Esophagus squamous epithelium (tissue), 5 donors: Measurements from ENCODE around the gene SMYD3. TPM values are rescaled to one million over a fixed set of nuclear protein-coding genes. Genes with fewer than 3 reads are reported as not detected.

ENCODE experiments used
- DNase-seq: peaks from one replicate; lab custom pipeline; 2025; lab: John Stamatoyannopoulos, UW
- H3K27ac ChIP-seq, 4 donors: fragments of 200-600 bp; sonication (generic); one replicate each; pipeline ENCODE4 v1.5.1; 2016 to 2019; ENCODE audit warnings: mild to moderate bottlenecking in 1 of 4
- H3K27me3 ChIP-seq, 4 donors: fragments of 200-600 bp; sonication (generic); 1 replicate in 3 of 4; 2 replicates in 1 of 4; pipeline versions ENCODE4 v1.5.1 to v1.6.0; 2017 to 2021; ENCODE audit warnings: antibody characterized with exemption in 1 of 4
- H3K36me3 ChIP-seq, 3 donors: fragments of 200-600 bp; sonication (generic); one replicate each; pipeline ENCODE4 v1.5.1; 2016 to 2019
- H3K4me1 ChIP-seq, 3 donors: fragments of 200-600 bp; sonication (generic); one replicate each; pipeline ENCODE4 v1.5.1; 2017 to 2019
- H3K4me3 ChIP-seq, 4 donors: fragments of 200-600 bp; sonication (generic); 1 replicate in 3 of 4; 2 replicates in 1 of 4; pipeline ENCODE4 v1.5.1; 2016 to 2019; ENCODE audit warnings: mild to moderate bottlenecking in 2 of 4, moderate library complexity in 1 of 4
- H3K9me3 ChIP-seq, 3 donors: fragments of 200-600 bp; sonication (generic); one replicate each; pipeline ENCODE4 v1.5.1; 2016 to 2019
- CTCF ChIP-seq, 6 experiments: fragments of 450-650 bp in 4 of 6; fragments of 200-600 bp in 2 of 6; sonication (generic) in 2 of 6; IDR thresholded peaks; one replicate each; pipeline ENCODE4 v1.5.1; 2016 to 2019; ENCODE audit warnings: antibody characterized with exemption in 6 of 6, mild to moderate bottlenecking in 4 of 6, moderate library complexity in 4 of 6
- POLR2A ChIP-seq, 4 donors: fragments of 450-650 bp; IDR thresholded peaks; one replicate each; pipeline ENCODE4 v1.6.1; 2017; ENCODE audit warnings: antibody characterized with exemption in 4 of 4, mild to moderate bottlenecking in 4 of 4, moderate library complexity in 3 of 4
- WGBS, 2 donors: methylation state at CpG; one replicate each; pipeline ENCODE4 v1.1.5; 2018; 5-methylcytosine and 5-hydroxymethylcytosine counted together
- intact Hi-C: fragments of 100-400 bp; cut with DNase I; formaldehyde crosslinking; loops from one replicate; pipeline ENCODE4 v1.15.0; 2022
- total RNA-seq, 4 donors: library from RNA; depleted of rRNA; stranded (reverse); fragments of >200 nt; gene quantifications; one replicate each; pipeline ENCODE4 v1.1.0, GENCODE V29; 2016
- donor health status: DM: yes; HTN: yes; CAD: no.

SMYD3 gene
- total RNA-seq, 4 donors from 2014 or later, result 8.4 to 15.8 (median 11.5) TPM

DNA sequence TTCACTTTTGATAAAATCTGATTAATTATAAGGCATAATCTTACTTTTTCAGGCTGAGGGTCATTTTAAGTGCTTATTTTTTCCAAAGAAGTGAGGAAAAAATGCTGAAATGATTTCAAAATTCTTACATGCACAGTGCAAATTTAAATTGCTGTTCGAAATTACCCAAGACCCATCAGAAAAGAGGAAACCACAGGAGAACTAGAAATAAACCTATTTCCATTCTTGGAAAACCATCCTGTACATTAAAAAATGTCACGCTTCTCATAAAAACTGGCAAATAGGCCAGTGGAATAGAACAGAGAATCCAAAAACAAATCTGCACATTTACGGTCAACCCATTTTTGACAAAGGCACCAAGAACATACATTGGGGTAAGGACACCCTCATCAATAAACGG lies 414.9 kb downstream of the SMYD3 start:
- H3K36me3 ChIP-seq, result no peaks in the 10 kb centered on the region
- DNase-seq, result no peak
- 84 to 85% methylated on average over 4 of the region's 4 CpGs for WGBS, 2 donors
- H3K27me3 ChIP-seq, result no peaks in the 10 kb centered on the region
- no peak overlapping the region for H3K4me3 ChIP-seq
- no peak overlapping the region for H3K27ac ChIP-seq
- no peaks in the 10 kb centered on the region for H3K4me1 ChIP-seq
- no peak for TF ChIP-seq POLR2A (IDR thresholded peaks at IDR 0.05)
- no peak for TF ChIP-seq CTCF (IDR thresholded peaks at IDR 0.05)
- no peaks in the 10 kb centered on the region for H3K9me3 ChIP-seq
- intact Hi-C loops, result no loop called here

DNA sequence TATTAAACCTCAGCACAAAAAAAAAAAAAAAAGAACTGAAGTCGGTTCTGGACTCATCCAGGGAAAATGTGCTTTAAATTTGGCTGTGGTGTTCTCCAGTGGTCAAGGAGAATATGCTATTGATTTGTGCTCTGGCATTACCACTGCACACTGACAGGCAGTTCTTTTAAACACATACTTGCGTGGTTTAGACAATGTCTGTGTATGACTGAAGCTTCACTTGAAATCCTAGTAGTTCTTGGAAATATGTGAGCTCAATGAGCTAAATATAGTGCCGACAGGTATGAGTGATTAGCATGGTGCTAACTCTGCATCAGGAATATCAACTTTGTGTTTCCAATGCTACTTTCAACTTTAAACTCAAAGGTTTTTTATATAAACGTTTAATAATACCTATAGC lies 415.6 kb downstream of the SMYD3 start:
- Histone ChIP-seq H3K27ac (no peak overlapping the region), H3K36me3 (no peaks in the 10 kb centered on the region), H3K4me3 (no peak overlapping the region), H3K4me1 (no peaks in the 10 kb centered on the region), H3K27me3 (no peaks in the 10 kb centered on the region), H3K9me3 (no peaks in the 10 kb centered on the region)
- no peak for DNase-seq
- no peak for TF ChIP-seq CTCF (IDR thresholded peaks at IDR 0.05)
- TF ChIP-seq POLR2A (IDR thresholded peaks at IDR 0.05), result no peak
- WGBS, 2 donors, result 61 to 75% methylated on average over 4 of the region's 4 CpGs
- intact Hi-C loops, result no loop called here

- no peak overlapping the region for H3K4me3 ChIP-seq
- no peaks in the 10 kb centered on the region for H3K27me3 ChIP-seq
- 94 to 97% methylated on average over 5 of the region's 5 CpGs for WGBS, 2 donors
- no peaks in the 10 kb centered on the region for H3K36me3 ChIP-seq
- intact Hi-C loops, result no loop called here
- no peaks in the 10 kb centered on the region for H3K4me1 ChIP-seq
- TF ChIP-seq CTCF (IDR thresholded peaks at IDR 0.05) (no peak), POLR2A (IDR thresholded peaks at IDR 0.05) (no peak)
- DNase-seq, result no peak
- H3K9me3 ChIP-seq, result peaks cover 0 to 6% (median 0%) of the 10 kb centered on the region in 3 donors
- no peak overlapping the region for H3K27ac ChIP-seq
These were observed 420.9 kb downstream of the SMYD3 start for GRCh38 chr1:246086191-246086590.

DNA sequence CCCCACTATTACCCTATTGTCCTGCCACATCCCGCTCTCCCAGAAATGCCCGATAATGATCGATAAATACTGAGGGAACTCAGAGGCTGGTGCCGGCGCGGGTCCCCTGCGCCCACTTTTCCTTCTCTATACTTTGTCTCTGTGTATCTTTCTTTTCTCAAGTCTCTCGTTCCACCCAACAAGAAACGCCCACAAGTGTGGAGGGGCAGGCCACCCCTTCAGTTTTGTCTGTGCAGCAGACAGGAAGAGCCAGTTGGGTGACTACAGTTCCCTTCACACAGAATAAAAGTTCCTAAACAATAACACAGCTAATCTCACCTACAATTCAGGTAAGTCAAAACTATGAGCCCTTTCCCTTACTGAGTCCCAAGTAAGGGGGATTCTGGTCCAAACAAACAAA lies 423.7 kb downstream of the SMYD3 start:
- peaks cover 0 to 6% (median 0%) of the 10 kb centered on the region in 3 donors for H3K9me3 ChIP-seq
- H3K36me3 ChIP-seq, result no peaks in the 10 kb centered on the region
- DNase-seq, result no peak
- 90 to 100% methylated on average over 2 of the region's 9 CpGs for WGBS, 2 donors
- H3K27ac ChIP-seq, result no peak overlapping the region
- no peaks in the 10 kb centered on the region for H3K27me3 ChIP-seq
- H3K4me1 ChIP-seq, result no peaks in the 10 kb centered on the region
- TF ChIP-seq POLR2A (IDR thresholded peaks at IDR 0.05), result no peak
- no peak for TF ChIP-seq CTCF (IDR thresholded peaks at IDR 0.05)
- H3K4me3 ChIP-seq, result no peak overlapping the region
- intact Hi-C loops, result no loop called here

DNA sequence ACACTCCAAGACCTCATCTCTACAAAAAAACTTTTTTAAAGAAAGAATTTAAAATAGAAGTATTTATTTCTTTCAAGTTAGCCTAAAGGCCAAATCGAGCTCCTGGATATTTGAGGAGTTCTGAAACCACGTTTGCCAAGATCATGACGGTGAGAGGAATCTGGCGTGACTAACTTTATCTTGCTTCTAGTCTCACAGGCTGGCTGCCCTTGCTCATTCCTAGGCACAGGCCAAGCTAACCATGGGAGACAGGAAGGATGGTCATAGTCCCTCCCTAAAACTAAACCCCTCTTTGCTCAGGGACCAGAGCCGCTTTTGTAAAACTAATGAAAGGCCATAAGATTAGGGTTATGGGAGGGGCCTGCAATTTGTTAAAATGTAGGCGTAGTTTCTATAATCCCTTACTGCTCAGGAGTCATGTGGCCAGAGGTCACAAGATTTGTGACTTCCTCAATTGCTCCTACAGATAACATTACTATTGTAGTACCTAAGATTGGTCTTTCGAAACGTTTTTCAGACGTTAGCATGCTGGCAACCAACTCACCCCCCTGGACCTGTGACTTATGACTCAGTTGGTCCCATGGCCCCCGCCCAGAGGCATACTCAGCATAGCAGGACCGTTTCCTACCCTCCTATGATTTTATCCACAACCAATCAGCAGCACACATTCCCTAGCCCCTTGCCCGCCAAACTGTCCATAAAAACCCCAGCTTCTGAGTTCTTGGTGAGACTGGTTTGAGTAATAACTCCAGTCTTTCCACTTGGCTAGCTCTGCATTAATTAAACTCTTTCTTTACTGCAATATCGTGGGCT lies 425.0 kb downstream of the SMYD3 start:
- Histone ChIP-seq H3K4me1 (peaks cover 0 to 5% (median 0%) of the 10 kb centered on the region in 3 donors), H3K4me3 (no peak overlapping the region), H3K36me3 (no peaks in the 10 kb centered on the region), H3K9me3 (peaks cover 0 to 6% (median 0%) of the 10 kb centered on the region in 3 donors), H3K27me3 (no peaks in the 10 kb centered on the region), H3K27ac (no peak overlapping the region)
- intact Hi-C loops, result no loop called here
- DNase-seq, result no peak
- TF ChIP-seq POLR2A (IDR thresholded peaks at IDR 0.05) (no peak), CTCF (IDR thresholded peaks at IDR 0.05) (no peak)
- 88 to 89% methylated on average over 13 of the region's 13 CpGs for WGBS, 2 donors
